AG04450 (cell line): ENCODE data around the gene HYDIN. TPM values are rescaled to one million over a fixed set of nuclear protein-coding genes. Genes with fewer than 3 reads are reported as not detected.

Source experiments
- CTCF ChIA-PET: fragments of 300-600, 350-600 bp; formaldehyde crosslinking; extraction: SDS; loops from one replicate; lab custom pipeline; 2022; ENCODE audit warnings: antibody characterized with exemption, inconsistent platforms; lab: Charles Lee
- POLR2A ChIA-PET: fragments of 350-600 bp; formaldehyde crosslinking; extraction: SDS; loops from one replicate; lab custom pipeline; 2021; ENCODE audit warnings: antibody characterized with exemption, inconsistent platforms; lab: Yijun Ruan, JAX
- DNase-seq: peaks from one replicate; pipeline ENCODE4 v3.0.0-alpha.2; 2011; ENCODE audit warnings: low read depth, low spot score
- H3K27ac ChIP-seq: one replicate; pipeline ENCODE4 v1.5.1; 2012; ENCODE audit warnings: low read depth, low read length, control low read depth
- H3K27me3 ChIP-seq: one replicate; pipeline ENCODE4 v1.6.0; 2012; ENCODE audit warnings: low read length; ENCODE audit not compliant: control insufficient read depth, insufficient read depth
- H3K4me3 ChIP-seq: 2 replicates; pipeline ENCODE4 v1.5.1; 2011; ENCODE audit warnings: mild to moderate bottlenecking, low read depth, low read length, control low read depth
- H3K9me3 ChIP-seq: 2 replicates; pipeline ENCODE4 v1.5.1; 2012; ENCODE audit warnings: low read length; ENCODE audit not compliant: control insufficient read depth, insufficient read depth
- polyA plus RNA-seq: library from polyadenylated mRNA; depleted of rRNA; stranded (reverse); fragments of >200 nt; gene quantifications from 2 replicates; pipeline ENCODE4 v1.2.3, GENCODE V29; 2011; rRNA removed
- small RNA-seq: library from RNA; depleted of rRNA; stranded (forward); fragments of <200 nt; gene quantifications from one replicate; pipeline ENCODE3, GENCODE V24; 2012; ENCODE audit warnings: low read depth; ENCODE audit not compliant: insufficient read length
- TF ChIP-seq, protein P1 (sequence below): IDR thresholded peaks from 2 replicates; pipeline ENCODE4 v1.5.1; 2011; ENCODE audit warnings: low read depth, low read length, control low read depth, inconsistent platforms

The HYDIN gene
- polyA plus RNA-seq, 1 experiment: 0.95 TPM

DNA sequence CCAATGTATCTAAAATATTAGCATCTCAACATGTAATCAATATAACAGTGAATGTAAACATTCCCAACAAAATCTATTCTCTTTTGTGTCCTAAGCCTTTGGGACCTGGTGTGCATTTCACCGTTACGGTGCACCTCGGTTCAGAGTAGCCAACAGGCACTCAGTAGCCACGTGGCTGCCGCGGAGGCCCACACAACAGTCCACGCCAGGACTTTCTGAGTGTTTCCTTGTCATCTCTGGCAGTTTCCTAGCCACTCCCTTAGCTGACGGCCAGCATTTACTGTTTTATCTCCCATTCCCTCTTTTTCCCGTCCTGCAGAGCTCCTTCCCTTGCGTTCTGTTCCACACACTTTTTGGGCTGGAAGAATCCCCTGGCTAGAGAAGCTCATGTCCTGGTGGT, 465.9 kb downstream of the HYDIN start:
- Histone ChIP-seq H3K27ac (no peak overlapping the region), H3K9me3 (no peaks in the 10 kb centered on the region; the same call in 1 of the 2 replicates), H3K27me3 (no peaks in the 10 kb centered on the region), H3K4me3 (no peak overlapping the region)
- CTCF ChIA-PET: no interaction called here
- POLR2A ChIA-PET: no interaction called here
- DNase-seq: no peak
- TF ChIP-seq, protein P1, sequence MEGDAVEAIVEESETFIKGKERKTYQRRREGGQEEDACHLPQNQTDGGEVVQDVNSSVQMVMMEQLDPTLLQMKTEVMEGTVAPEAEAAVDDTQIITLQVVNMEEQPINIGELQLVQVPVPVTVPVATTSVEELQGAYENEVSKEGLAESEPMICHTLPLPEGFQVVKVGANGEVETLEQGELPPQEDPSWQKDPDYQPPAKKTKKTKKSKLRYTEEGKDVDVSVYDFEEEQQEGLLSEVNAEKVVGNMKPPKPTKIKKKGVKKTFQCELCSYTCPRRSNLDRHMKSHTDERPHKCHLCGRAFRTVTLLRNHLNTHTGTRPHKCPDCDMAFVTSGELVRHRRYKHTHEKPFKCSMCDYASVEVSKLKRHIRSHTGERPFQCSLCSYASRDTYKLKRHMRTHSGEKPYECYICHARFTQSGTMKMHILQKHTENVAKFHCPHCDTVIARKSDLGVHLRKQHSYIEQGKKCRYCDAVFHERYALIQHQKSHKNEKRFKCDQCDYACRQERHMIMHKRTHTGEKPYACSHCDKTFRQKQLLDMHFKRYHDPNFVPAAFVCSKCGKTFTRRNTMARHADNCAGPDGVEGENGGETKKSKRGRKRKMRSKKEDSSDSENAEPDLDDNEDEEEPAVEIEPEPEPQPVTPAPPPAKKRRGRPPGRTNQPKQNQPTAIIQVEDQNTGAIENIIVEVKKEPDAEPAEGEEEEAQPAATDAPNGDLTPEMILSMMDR: no peak

DNA sequence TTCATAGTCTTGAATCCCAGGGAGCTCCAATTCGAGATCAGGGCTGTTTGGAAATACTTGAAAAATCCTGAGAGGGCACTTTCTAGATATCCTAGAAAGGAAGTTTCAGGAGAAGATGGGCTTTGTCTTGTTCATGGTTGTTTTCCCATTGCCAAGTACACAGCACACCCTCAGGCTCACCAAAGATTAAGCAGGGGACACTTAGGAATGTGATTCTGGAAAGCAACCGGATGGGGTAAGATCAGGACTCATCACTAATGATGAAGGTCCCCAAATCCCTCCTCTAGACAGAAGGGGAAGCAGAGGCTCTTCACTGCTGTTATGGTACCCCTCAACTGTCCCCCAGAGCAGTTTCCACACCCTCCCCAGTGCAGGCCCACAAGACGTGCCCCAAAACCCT, 470.3 kb downstream of the HYDIN start:
- H3K27ac ChIP-seq: peak overlapping the region; percentile 93
- H3K27me3 ChIP-seq: no peaks in the 10 kb centered on the region
- ChIA-PET POLR2A (interaction anchor here (0.6 to 2.4 kb wide), 13 partner anchors 10 to 201 kb away, joined by 3 to 28 read pairs (median 6); no protein-coding TSS in a partner anchor), CTCF (interaction anchor here (1.2 to 6.2 kb wide), 3 partner anchors 10 to 21 kb away, joined by 4 to 42 read pairs (median 7); no protein-coding TSS in a partner anchor)
- no peak overlapping the region for H3K4me3 ChIP-seq
- H3K9me3 ChIP-seq: no peaks in the 10 kb centered on the region; the same call in 1 of the 2 replicates
- TF ChIP-seq, protein P1: no peak
- DNase-seq: no peak

DNA sequence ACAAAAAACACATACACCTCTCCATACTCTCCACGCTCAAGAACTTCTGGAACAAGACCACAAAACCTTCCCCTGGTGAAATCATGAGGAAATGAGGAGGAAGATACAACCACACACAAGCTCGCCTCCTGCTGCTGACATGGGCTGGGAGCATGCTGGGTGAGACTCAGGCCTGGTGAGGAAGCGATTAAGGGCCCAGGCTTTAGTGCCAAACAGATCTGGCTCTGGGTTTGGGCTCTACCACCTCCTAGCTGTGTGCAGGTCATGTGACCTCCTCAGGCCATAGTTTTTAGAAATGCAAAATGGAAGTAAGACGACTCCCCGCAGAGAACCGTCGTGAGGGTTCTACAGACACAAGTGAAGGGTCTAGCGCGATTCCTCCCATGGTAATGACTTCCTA, 470.9 kb downstream of the HYDIN start:
- Histone ChIP-seq H3K4me3 (no peak overlapping the region), H3K9me3 (no peaks in the 10 kb centered on the region; the same call in 1 of the 2 replicates), H3K27me3 (no peaks in the 10 kb centered on the region), H3K27ac (peak overlapping the region; percentile 93)
- ChIA-PET POLR2A (interaction anchor here (2.1 to 2.4 kb wide), 2 partner anchors 9 to 57 kb away, joined by 15 to 28 read pairs; no protein-coding TSS in a partner anchor), CTCF (interaction anchor here (1.2 to 6.2 kb wide), 2 partner anchors 11 to 21 kb away, joined by 4 to 42 read pairs; no protein-coding TSS in a partner anchor)
- TF ChIP-seq, protein P1: no peak
- DNase-seq: no peak

DNA sequence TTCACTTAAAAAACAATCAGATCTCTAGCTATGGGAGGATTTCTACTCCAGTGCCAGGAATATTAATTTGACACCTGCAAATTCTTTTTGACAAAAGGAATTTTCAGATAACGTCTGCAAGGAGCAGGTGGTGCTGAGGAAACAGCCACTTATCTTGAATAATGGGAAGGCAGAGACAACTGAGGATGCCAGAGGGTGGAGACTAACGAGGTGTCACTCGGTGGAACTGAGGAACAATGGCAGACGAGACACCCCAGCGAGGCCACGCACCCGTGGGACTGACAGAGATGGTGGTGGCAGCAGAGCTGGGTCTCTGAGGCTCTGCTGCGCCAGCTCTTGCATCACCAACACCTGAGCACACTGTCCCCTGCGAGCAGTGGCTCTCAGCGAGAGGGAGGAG, 471.7 kb downstream of the HYDIN start:
- Histone ChIP-seq H3K9me3 (no peaks in the 10 kb centered on the region; the same call in 1 of the 2 replicates), H3K4me3 (no peak overlapping the region), H3K27ac (no peak overlapping the region), H3K27me3 (no peaks in the 10 kb centered on the region)
- no peak for DNase-seq
- TF ChIP-seq, protein P1: no peak
- POLR2A ChIA-PET: no interaction called here
- CTCF ChIA-PET: interaction anchor here (6.2 kb wide), 1 partner anchor 12 kb away, joined by 42 read pairs; no protein-coding TSS in a partner anchor

Small RNAs within 50 kb of the gene (small RNA-seq; reads per million reads assigned to genes)
- gene RNU6ATAC25P: not detected

Other genes with a start within 250 kb of the HYDIN start
- gene CMTR2, start 58.7 kb upstream of the HYDIN start, polyA plus RNA-seq: 21.8 and 32.7 TPM in 2 replicates
- gene CALB2, start 128.0 kb upstream of the HYDIN start, polyA plus RNA-seq: 2.9 and 3.0 TPM in 2 replicates
- not detected in 2 replicates for gene TLE7, start 211.3 kb upstream of the HYDIN start, polyA plus RNA-seq
- gene ZNF23, start 231.5 kb upstream of the HYDIN start, polyA plus RNA-seq: 11.9 and 14.8 TPM in 2 replicates